Measurements from ENCODE around the gene SULT1A2. TPM values are rescaled to one million over a fixed set of nuclear protein-coding genes. Genes with fewer than 3 reads are reported as not detected.
"Not testable (repeated sequence)": the region's sequence is repeated elsewhere in the genome, so short reads cannot be mapped to it uniquely, and the experiment has no call there.

Gene SULT1A2
- total RNA-seq, 1 experiment from 2014 or later = not detected

- DNase-seq (ENCODE audit: low read depth) = no peak
Measured at GRCh38 chr16:28591355-28591754, 5.5 kb downstream of the SULT1A2 start.

- no peak for DNase-seq (ENCODE audit: low read depth)
Measured at GRCh38 chr16:28590384-28591340, 6.2 kb downstream of the SULT1A2 start.

- no peak for DNase-seq (ENCODE audit: low read depth)
Measured at GRCh38 chr16:28589930-28590329, 6.9 kb downstream of the SULT1A2 start.

GRCh38 chr16:28589069-28589468 is 7.8 kb downstream of the SULT1A2 start:
- DNase-seq (ENCODE audit: low read depth) = no peak

GRCh38 chr16:28587386-28587785 is 9.5 kb downstream of the SULT1A2 start:
- no peak for DNase-seq (ENCODE audit: low read depth)

GRCh38 chr16:28586466-28586865 is 10.4 kb downstream of the SULT1A2 start:
- no peak for DNase-seq (ENCODE audit: low read depth)

GRCh38 chr16:28585674-28586073 is 11.2 kb downstream of the SULT1A2 start:
- no peak for DNase-seq (ENCODE audit: low read depth)

GRCh38 chr16:28580726-28581315 is 16.0 kb downstream of the SULT1A2 start:
- no peak for DNase-seq (ENCODE audit: low read depth)

GRCh38 chr16:28575446-28576109 is 21.3 kb downstream of the SULT1A2 start:
- no peak for DNase-seq (ENCODE audit: low read depth)

GRCh38 chr16:28574925-28575324 is 21.9 kb downstream of the SULT1A2 start:
- no peak for DNase-seq (ENCODE audit: low read depth)

GRCh38 chr16:28573738-28574718 is 22.8 kb downstream of the SULT1A2 start:
- DNase-seq (ENCODE audit: low read depth) = no peak

GRCh38 chr16:28572696-28573510 is 23.9 kb downstream of the SULT1A2 start:
- DNase-seq (ENCODE audit: low read depth) = no peak

GRCh38 chr16:28569968-28570752 is 26.7 kb downstream of the SULT1A2 start:
- DNase-seq (ENCODE audit: low read depth) = no peak

GRCh38 chr16:28569021-28569420 is 27.8 kb downstream of the SULT1A2 start:
- DNase-seq (ENCODE audit: low read depth) = peak; percentile 32

- no peak for DNase-seq (ENCODE audit: low read depth)
Measured at GRCh38 chr16:28567292-28567691, 29.6 kb downstream of the SULT1A2 start.

- not testable (repeated sequence) for DNase-seq (ENCODE audit: low read depth)
Measured at GRCh38 chr16:28566233-28566925, 30.5 kb downstream of the SULT1A2 start.

- no peak for DNase-seq (ENCODE audit: low read depth)
Measured at GRCh38 chr16:28563218-28563617, 33.6 kb downstream of the SULT1A2 start.

- DNase-seq (ENCODE audit: low read depth) = no peak
Measured at GRCh38 chr16:28562199-28562598, 34.7 kb downstream of the SULT1A2 start.

All from LHCN-M2 (cell line).